Neural cell (in vitro differentiated cells): ENCODE results near the gene SRRM1. TPM values are rescaled to one million over a fixed set of nuclear protein-coding genes. Genes with fewer than 3 reads are reported as not detected.

Experiments
- H2AFZ ChIP-seq: fragments of 200-600, 300-800 bp; sonication (generic), shearing (Covaris generic); 2 replicates; pipeline ENCODE4 v1.6.0; 2014; ENCODE audit warnings: low read depth, mild to moderate bottlenecking, antibody characterized with exemption, low read length, moderate library complexity
- H3F3A ChIP-seq: fragments of 200-600 bp; shearing (Covaris generic); 2 replicates; pipeline ENCODE4 v1.6.1; 2016; ENCODE audit warnings: mild to moderate bottlenecking, moderate library complexity, mixed read lengths, antibody characterized with exemption, low read length; ENCODE audit not compliant: insufficient read depth, poor library complexity, severe bottlenecking
- H3K27ac ChIP-seq: fragments of 200-600, 300-800 bp; sonication (generic), shearing (Covaris generic); 2 replicates; pipeline ENCODE4 v1.5.1; 2014; ENCODE audit warnings: mild to moderate bottlenecking, low read length, moderate library complexity
- H3K27me3 ChIP-seq: fragments of 300-800, 200-600 bp; sonication (generic), shearing (Covaris generic); 2 replicates; pipeline ENCODE4 v1.6.0; 2014; ENCODE audit warnings: mild to moderate bottlenecking, low read depth, low read length, moderate library complexity; ENCODE audit not compliant: insufficient read depth
- H3K36me3 ChIP-seq: fragments of 300-800, 200-600 bp; sonication (generic), shearing (Covaris generic); 2 replicates; pipeline ENCODE4 v1.5.1; 2014; ENCODE audit warnings: mild to moderate bottlenecking, antibody characterized with exemption, low read length, moderate library complexity; ENCODE audit not compliant: insufficient read depth
- H3K4me2 ChIP-seq: fragments of 300-800, 200-600 bp; sonication (generic), shearing (Covaris generic); 2 replicates; pipeline ENCODE4 v1.6.0; 2014; ENCODE audit warnings: mild to moderate bottlenecking, low read length
- H3K4me3 ChIP-seq: fragments of 300-800, 200-600 bp; sonication (generic), shearing (Covaris generic); 2 replicates; pipeline ENCODE4 v1.5.1; 2014; ENCODE audit warnings: mild to moderate bottlenecking, low read length, moderate library complexity
- H3K79me2 ChIP-seq: fragments of 200-600 bp; shearing (Covaris generic); replicated peaks from 2 replicates; pipeline ENCODE4 v1.6.0; 2014; ENCODE audit warnings: mild to moderate bottlenecking, low read length, moderate library complexity; ENCODE audit not compliant: insufficient read depth
- H3K9ac ChIP-seq: fragments of 300-800, 200-600 bp; sonication (generic), shearing (Covaris generic); 2 replicates; pipeline ENCODE4 v1.6.1; 2016; ENCODE audit warnings: mild to moderate bottlenecking, low read length, mixed read lengths
- H3K9me2 ChIP-seq: fragments of 200-600 bp; shearing (Covaris generic); 2 replicates; pipeline ENCODE4 v1.6.1; 2016; ENCODE audit warnings: mild to moderate bottlenecking, low read length, mixed read lengths; ENCODE audit not compliant: insufficient read depth
- H3K9me3 ChIP-seq: fragments of 200-600, 300-800 bp; sonication (generic), shearing (Covaris generic); 2 replicates; pipeline ENCODE4 v1.6.1; 2016; ENCODE audit warnings: mild to moderate bottlenecking, mixed run types, low read length, moderate library complexity, mixed read lengths
- H4K20me1 ChIP-seq: fragments of 200-600 bp; shearing (Covaris generic); 2 replicates; pipeline ENCODE4 v1.6.1; 2016; ENCODE audit warnings: mild to moderate bottlenecking, mixed run types; ENCODE audit not compliant: insufficient read depth
- EP300 ChIP-seq: fragments of 450-650 bp; conservative IDR thresholded peaks from 2 replicates; pipeline ENCODE4 v1.6.1; 2014; ENCODE audit warnings: antibody characterized with exemption, mild to moderate bottlenecking, moderate library complexity; ENCODE audit not compliant: poor library complexity, severe bottlenecking
- EZH2 ChIP-seq: fragments of 200-600, 300-800 bp; shearing (Covaris generic), sonication (generic); IDR thresholded peaks from 2 replicates; pipeline ENCODE4 v1.6.1; 2014; ENCODE audit warnings: antibody characterized with exemption, low read length, borderline replicate concordance, mild to moderate bottlenecking; ENCODE audit not compliant: insufficient read depth, poor library complexity, severe bottlenecking
- MXI1 ChIP-seq: fragments of 450-650 bp; conservative IDR thresholded peaks from 2 replicates; pipeline ENCODE4 v1.6.1; 2014; ENCODE audit warnings: antibody characterized with exemption, mild to moderate bottlenecking; ENCODE audit not compliant: poor library complexity, severe bottlenecking
- POLR2AphosphoS5 ChIP-seq: IDR thresholded peaks from 2 replicates; pipeline ENCODE4 v1.6.1; 2012
- RAD21 ChIP-seq: fragments of 450-650 bp; conservative IDR thresholded peaks from 2 replicates; pipeline ENCODE4 v1.6.1; 2014; ENCODE audit warnings: antibody characterized with exemption, mild to moderate bottlenecking, moderate library complexity
- SMC3 ChIP-seq: fragments of 450-650 bp; conservative IDR thresholded peaks from 2 replicates; pipeline ENCODE4 v1.6.1; 2014; ENCODE audit warnings: antibody characterized with exemption, mild to moderate bottlenecking, moderate library complexity; ENCODE audit not compliant: poor library complexity
- TAF1 ChIP-seq: IDR thresholded peaks from 2 replicates; pipeline ENCODE4 v1.6.1; 2012; ENCODE audit warnings: low read depth
- polyA plus RNA-seq: library from polyadenylated mRNA; depleted of rRNA; stranded (reverse); fragments of >200 nt; gene quantifications from 2 replicates; pipeline ENCODE4 v1.2.3, GENCODE V29; 2014
- TF ChIP-seq, protein P1 (sequence below): IDR thresholded peaks from 2 replicates; pipeline ENCODE4 v1.6.1; 2012; ENCODE audit warnings: borderline replicate concordance
- TF ChIP-seq, protein P2 (sequence below): fragments of 450-650 bp; IDR thresholded peaks from 2 replicates; pipeline ENCODE4 v1.5.1; 2014; ENCODE audit warnings: antibody characterized with exemption, mild to moderate bottlenecking, moderate library complexity; ENCODE audit not compliant: poor library complexity, severe bottlenecking

Gene SRRM1
- polyA plus RNA-seq, 1 donor from 2014 or later: 37.1 TPM

DNA sequence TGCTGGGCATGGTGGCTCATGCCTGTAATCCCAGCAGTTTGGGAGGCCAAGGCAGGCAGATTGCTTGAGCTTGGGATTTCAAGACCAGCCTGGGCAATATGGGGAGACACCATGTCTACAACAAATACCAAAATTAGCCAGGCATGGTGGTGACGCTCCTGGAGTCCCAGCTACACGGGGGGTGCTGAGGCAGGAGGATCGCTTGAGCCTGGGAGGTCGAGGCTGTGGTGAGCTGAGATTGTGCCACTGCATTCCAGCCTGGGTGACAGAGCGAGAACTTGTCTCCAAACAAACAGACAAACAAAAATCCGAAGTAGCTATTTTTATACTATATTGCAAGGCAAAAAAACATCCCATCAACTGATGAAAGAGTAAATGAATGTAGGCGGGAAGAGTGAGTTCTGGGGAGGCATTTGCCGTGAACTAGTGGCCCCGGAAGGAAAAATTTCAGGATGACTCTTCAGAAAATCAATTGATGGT, 46.7 kb upstream of the SRRM1 start:
- H3K9me3 ChIP-seq: no peaks in the 10 kb centered on the region
- H3K36me3 ChIP-seq: no peaks in the 10 kb centered on the region
- no peak overlapping the region for H3K4me3 ChIP-seq
- H3K4me2 ChIP-seq: no peak overlapping the region
- H3F3A ChIP-seq: no peaks in the 10 kb centered on the region
- H4K20me1 ChIP-seq: no peaks in the 10 kb centered on the region
- H2AFZ ChIP-seq: no peak overlapping the region
- H3K27ac ChIP-seq: no peak overlapping the region
- TF ChIP-seq, protein P1, sequence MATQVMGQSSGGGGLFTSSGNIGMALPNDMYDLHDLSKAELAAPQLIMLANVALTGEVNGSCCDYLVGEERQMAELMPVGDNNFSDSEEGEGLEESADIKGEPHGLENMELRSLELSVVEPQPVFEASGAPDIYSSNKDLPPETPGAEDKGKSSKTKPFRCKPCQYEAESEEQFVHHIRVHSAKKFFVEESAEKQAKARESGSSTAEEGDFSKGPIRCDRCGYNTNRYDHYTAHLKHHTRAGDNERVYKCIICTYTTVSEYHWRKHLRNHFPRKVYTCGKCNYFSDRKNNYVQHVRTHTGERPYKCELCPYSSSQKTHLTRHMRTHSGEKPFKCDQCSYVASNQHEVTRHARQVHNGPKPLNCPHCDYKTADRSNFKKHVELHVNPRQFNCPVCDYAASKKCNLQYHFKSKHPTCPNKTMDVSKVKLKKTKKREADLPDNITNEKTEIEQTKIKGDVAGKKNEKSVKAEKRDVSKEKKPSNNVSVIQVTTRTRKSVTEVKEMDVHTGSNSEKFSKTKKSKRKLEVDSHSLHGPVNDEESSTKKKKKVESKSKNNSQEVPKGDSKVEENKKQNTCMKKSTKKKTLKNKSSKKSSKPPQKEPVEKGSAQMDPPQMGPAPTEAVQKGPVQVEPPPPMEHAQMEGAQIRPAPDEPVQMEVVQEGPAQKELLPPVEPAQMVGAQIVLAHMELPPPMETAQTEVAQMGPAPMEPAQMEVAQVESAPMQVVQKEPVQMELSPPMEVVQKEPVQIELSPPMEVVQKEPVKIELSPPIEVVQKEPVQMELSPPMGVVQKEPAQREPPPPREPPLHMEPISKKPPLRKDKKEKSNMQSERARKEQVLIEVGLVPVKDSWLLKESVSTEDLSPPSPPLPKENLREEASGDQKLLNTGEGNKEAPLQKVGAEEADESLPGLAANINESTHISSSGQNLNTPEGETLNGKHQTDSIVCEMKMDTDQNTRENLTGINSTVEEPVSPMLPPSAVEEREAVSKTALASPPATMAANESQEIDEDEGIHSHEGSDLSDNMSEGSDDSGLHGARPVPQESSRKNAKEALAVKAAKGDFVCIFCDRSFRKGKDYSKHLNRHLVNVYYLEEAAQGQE: no peak
- TF ChIP-seq EP300: no peak
- TF ChIP-seq RAD21: no peak
- TF ChIP-seq MXI1: no peak
- TF ChIP-seq TAF1: no peak
- TF ChIP-seq, protein P2, sequence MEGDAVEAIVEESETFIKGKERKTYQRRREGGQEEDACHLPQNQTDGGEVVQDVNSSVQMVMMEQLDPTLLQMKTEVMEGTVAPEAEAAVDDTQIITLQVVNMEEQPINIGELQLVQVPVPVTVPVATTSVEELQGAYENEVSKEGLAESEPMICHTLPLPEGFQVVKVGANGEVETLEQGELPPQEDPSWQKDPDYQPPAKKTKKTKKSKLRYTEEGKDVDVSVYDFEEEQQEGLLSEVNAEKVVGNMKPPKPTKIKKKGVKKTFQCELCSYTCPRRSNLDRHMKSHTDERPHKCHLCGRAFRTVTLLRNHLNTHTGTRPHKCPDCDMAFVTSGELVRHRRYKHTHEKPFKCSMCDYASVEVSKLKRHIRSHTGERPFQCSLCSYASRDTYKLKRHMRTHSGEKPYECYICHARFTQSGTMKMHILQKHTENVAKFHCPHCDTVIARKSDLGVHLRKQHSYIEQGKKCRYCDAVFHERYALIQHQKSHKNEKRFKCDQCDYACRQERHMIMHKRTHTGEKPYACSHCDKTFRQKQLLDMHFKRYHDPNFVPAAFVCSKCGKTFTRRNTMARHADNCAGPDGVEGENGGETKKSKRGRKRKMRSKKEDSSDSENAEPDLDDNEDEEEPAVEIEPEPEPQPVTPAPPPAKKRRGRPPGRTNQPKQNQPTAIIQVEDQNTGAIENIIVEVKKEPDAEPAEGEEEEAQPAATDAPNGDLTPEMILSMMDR: no peak
- no peak for TF ChIP-seq POLR2AphosphoS5
- no peak for TF ChIP-seq SMC3
- H3K9me2 ChIP-seq: no peaks in the 10 kb centered on the region
- no peaks in the 10 kb centered on the region for H3K79me2 ChIP-seq
- H3K27me3 ChIP-seq: no peaks in the 10 kb centered on the region
- no peak overlapping the region for H3K9ac ChIP-seq

DNA sequence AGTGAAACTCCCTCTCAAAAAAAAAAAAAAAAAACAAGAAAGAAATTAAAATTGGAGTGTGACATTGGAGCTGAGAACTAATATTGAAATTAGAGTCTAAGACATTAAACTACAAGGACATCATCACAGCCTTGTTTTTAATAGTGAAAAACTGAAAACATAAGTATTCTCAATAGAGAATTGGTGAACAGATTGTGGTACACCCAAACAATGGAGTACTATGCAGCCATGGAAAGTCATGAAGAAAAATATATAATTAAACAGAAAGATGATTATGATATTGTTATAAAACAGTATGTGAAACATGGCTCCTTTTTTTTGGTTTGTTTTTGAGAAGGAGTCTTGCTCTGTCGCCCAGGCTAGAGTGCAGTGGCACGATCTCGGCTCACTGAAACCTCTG, 43.8 kb upstream of the SRRM1 start:
- Histone ChIP-seq H3K27ac (no peak overlapping the region), H3K9me3 (no peaks in the 10 kb centered on the region), H3K9me2 (no peaks in the 10 kb centered on the region), H3K27me3 (no peaks in the 10 kb centered on the region), H4K20me1 (no peaks in the 10 kb centered on the region), H3F3A (no peaks in the 10 kb centered on the region), H3K4me2 (no peak overlapping the region), H3K4me3 (no peak overlapping the region), H3K79me2 (no peaks in the 10 kb centered on the region), H3K36me3 (no peaks in the 10 kb centered on the region), H3K9ac (no peak overlapping the region), H2AFZ (no peak overlapping the region)
- TF ChIP-seq, protein P2: no peak
- TF ChIP-seq SMC3 (no peak), EP300 (no peak), EZH2 (no peak), TAF1 (no peak), MXI1 (no peak), RAD21 (no peak), POLR2AphosphoS5 (no peak)
- TF ChIP-seq, protein P1: no peak
